Measurements from ENCODE around the gene C2orf81.
"Not testable (repeated sequence)": the region's sequence is repeated elsewhere in the genome, so short reads cannot be mapped to it uniquely, and the experiment has no call there.

- TF ChIP-seq POLR2AphosphoS5 (IDR thresholded peaks at IDR 0.05; ENCODE audit: borderline replicate concordance, low read depth, low read length); EZH2 (IDR thresholded peaks at IDR 0.05): not testable (repeated sequence)
These were observed 49.3 kb upstream of the C2orf81 start for GRCh38 chr2:74470742-74471141.
